Breast epithelium (tissue), 4 donors: ENCODE measurements around the gene LRRC46. TPM values are rescaled to one million over a fixed set of nuclear protein-coding genes. Genes with fewer than 3 reads are reported as not detected.

ENCODE experiments used
- DNase-seq, 2 donors: peaks; one replicate each; pipeline ENCODE4 v3.0.0-alpha.2; 2019; ENCODE audit warnings: low spot score in 2 of 2
- H3K27ac ChIP-seq, 2 donors: fragments of 200-600 bp; sonication (generic) in 1 of 2; one replicate each; pipeline ENCODE4 v1.5.1; 2016 to 2019; ENCODE audit warnings: mild to moderate bottlenecking in 1 of 2
- H3K27me3 ChIP-seq, 2 donors: fragments of 200-600 bp; sonication (generic) in 1 of 2; one replicate each; pipeline versions ENCODE4 v1.5.1 to v1.6.0; 2017 to 2019; ENCODE audit warnings: control low read depth in 1 of 2, mild to moderate bottlenecking in 1 of 2
- H3K36me3 ChIP-seq: fragments of 200-600 bp; one replicate; pipeline ENCODE4 v1.5.1; 2019
- H3K4me1 ChIP-seq, 2 donors: fragments of 200-600 bp; sonication (generic); one replicate each; pipeline ENCODE4 v1.5.1; 2016 to 2019; ENCODE audit warnings: control low read depth in 1 of 2
- H3K4me3 ChIP-seq, 3 donors: fragments of 200-600 bp; sonication (generic); 1 replicate in 2 of 3; 2 replicates in 1 of 3; pipeline ENCODE4 v1.5.1; 2016 to 2019; ENCODE audit warnings: mild to moderate bottlenecking in 3 of 3, moderate library complexity in 2 of 3
- H3K9me3 ChIP-seq, 2 donors: fragments of 200-600 bp; sonication (generic) in 1 of 2; one replicate each; pipeline ENCODE4 v1.5.1; 2016 to 2019; ENCODE audit warnings: control low read depth in 1 of 2
- CTCF ChIP-seq, 3 donors: fragments of 450-650 bp; IDR thresholded peaks; one replicate each; pipeline ENCODE4 v1.5.1; 2016 to 2017; ENCODE audit warnings: antibody characterized with exemption in 3 of 3, mild to moderate bottlenecking in 3 of 3, moderate library complexity in 3 of 3
- POLR2A ChIP-seq: fragments of 450-650 bp; IDR thresholded peaks from one replicate; pipeline ENCODE4 v1.6.1; 2016; ENCODE audit warnings: antibody characterized with exemption, mild to moderate bottlenecking, moderate library complexity
- POLR2AphosphoS5 ChIP-seq, 3 donors: sonication (generic); formaldehyde crosslinking; IDR thresholded peaks; one replicate each; pipeline ENCODE4 v1.6.1; 2017; ENCODE audit warnings: antibody characterized with exemption in 3 of 3
- intact Hi-C: fragments of 100-400 bp; cut with DNase I; formaldehyde crosslinking; loops from one replicate; pipeline ENCODE4 v1.15.1; 2023; ENCODE audit warnings: low total_unique reads
- total RNA-seq, 3 donors: library from RNA; depleted of rRNA; stranded (reverse); fragments of >200 nt; gene quantifications; one replicate each; pipeline ENCODE4 v1.1.0, GENCODE V29; 2016

Gene LRRC46
- total RNA-seq, 3 donors from 2014 or later = 0.16 to 0.59 (median 0.33) TPM

- no peak for DNase-seq
- no peak overlapping the region for H3K4me3 ChIP-seq
- TF ChIP-seq POLR2A = no peak
- TF ChIP-seq POLR2AphosphoS5 (IDR thresholded peaks at IDR 0.05) = no peak
- TF ChIP-seq CTCF (IDR thresholded peaks at IDR 0.05) = no peak
These were observed 25.2 kb upstream of the LRRC46 start for GRCh38 chr17:47806026-47806912.

GRCh38 chr17:47806913-47807255 lies 24.6 kb upstream of the LRRC46 start:
- intact Hi-C loops = no loop called here
- Histone ChIP-seq H3K36me3 (no peaks in the 10 kb centered on the region), H3K4me1 (no peaks in the 10 kb centered on the region), H3K27ac (no peak overlapping the region), H3K27me3 (no peaks in the 10 kb centered on the region), H3K4me3 (no peak overlapping the region), H3K9me3 (no peaks in the 10 kb centered on the region)
- TF ChIP-seq CTCF (IDR thresholded peaks at IDR 0.05) (no peak), POLR2AphosphoS5 (IDR thresholded peaks at IDR 0.05) (no peak), POLR2A (no peak)
- no peak for DNase-seq

More at GRCh38 chr17:47806026-47806912, 25.2 kb upstream of the LRRC46 start:
- Histone ChIP-seq H3K9me3 (no peaks in the 10 kb centered on the region), H3K36me3 (no peaks in the 10 kb centered on the region), H3K27me3 (no peaks in the 10 kb centered on the region), H3K27ac (no peak overlapping the region), H3K4me1 (no peaks in the 10 kb centered on the region)
- intact Hi-C loops = no loop called here

- Histone ChIP-seq H3K36me3 (no peaks in the 10 kb centered on the region), H3K27me3 (no peaks in the 10 kb centered on the region), H3K9me3 (no peaks in the 10 kb centered on the region), H3K4me3 (no peak overlapping the region), H3K4me1 (no peaks in the 10 kb centered on the region), H3K27ac (no peak overlapping the region)
- no peak for DNase-seq
- TF ChIP-seq CTCF (IDR thresholded peaks at IDR 0.05) (no peak), POLR2AphosphoS5 (IDR thresholded peaks at IDR 0.05) (no peak), POLR2A (no peak)
- intact Hi-C loops = no loop called here
These were observed 24.0 kb upstream of the LRRC46 start for GRCh38 chr17:47807421-47807820.

- H3K27me3 ChIP-seq = no peaks in the 10 kb centered on the region
- no peaks in the 10 kb centered on the region for H3K4me1 ChIP-seq
- intact Hi-C loops = no loop called here
- TF ChIP-seq CTCF (IDR thresholded peaks at IDR 0.05) (no peak), POLR2AphosphoS5 (IDR thresholded peaks at IDR 0.05) (no peak), POLR2A (no peak)
- no peaks in the 10 kb centered on the region for H3K36me3 ChIP-seq
- no peak overlapping the region for H3K4me3 ChIP-seq
- H3K9me3 ChIP-seq = no peaks in the 10 kb centered on the region
- no peak for DNase-seq
- no peak overlapping the region for H3K27ac ChIP-seq
These were observed 23.2 kb upstream of the LRRC46 start for GRCh38 chr17:47808036-47808829.
